Smooth muscle cell (in vitro differentiated cells): Measurements from ENCODE around the gene TEN1. TPM values are rescaled to one million over a fixed set of nuclear protein-coding genes. Genes with fewer than 3 reads are reported as not detected.

Experiments
- DNase-seq: peaks from one replicate; lab custom pipeline; 2025; ENCODE audit not compliant: unreplicated experiment; lab: John Stamatoyannopoulos, UW
- H2AFZ ChIP-seq: fragments of 200-600 bp; sonication (generic); 2 replicates; pipeline ENCODE4 v1.6.0; 2016; ENCODE audit warnings: antibody characterized with exemption, low read depth, mild to moderate bottlenecking
- H3F3A ChIP-seq: fragments of 200-600 bp; sonication (generic); 2 replicates; pipeline ENCODE4 v1.6.0; 2017; ENCODE audit warnings: antibody characterized with exemption, low read depth
- H3K27ac ChIP-seq: fragments of 200-600 bp; sonication (generic); 2 replicates; pipeline ENCODE4 v1.5.1; 2016; ENCODE audit warnings: low read depth, mild to moderate bottlenecking
- H3K27me3 ChIP-seq: fragments of 200-600 bp; sonication (generic); 2 replicates; pipeline ENCODE4 v1.6.1; 2016; ENCODE audit warnings: low read depth, mild to moderate bottlenecking
- H3K36me3 ChIP-seq: fragments of 200-600 bp; sonication (generic); 2 replicates; pipeline ENCODE4 v1.5.1; 2016; ENCODE audit warnings: low read depth
- H3K4me1 ChIP-seq: fragments of 200-600 bp; sonication (generic); 2 replicates; pipeline ENCODE4 v1.5.1; 2016; ENCODE audit warnings: low read depth
- H3K4me2 ChIP-seq: fragments of 200-600 bp; sonication (generic); 2 replicates; pipeline ENCODE4 v1.6.0; 2016; ENCODE audit warnings: mild to moderate bottlenecking
- H3K4me3 ChIP-seq: fragments of 200-600 bp; sonication (generic); 2 replicates; pipeline ENCODE4 v1.5.1; 2016; ENCODE audit warnings: mild to moderate bottlenecking
- H3K79me2 ChIP-seq: fragments of 200-600 bp; sonication (generic); 2 replicates; pipeline ENCODE4 v1.6.0; 2016; ENCODE audit warnings: low read depth, mild to moderate bottlenecking
- H3K9ac ChIP-seq: fragments of 200-600 bp; sonication (generic); 2 replicates; pipeline ENCODE4 v1.6.0; 2016; ENCODE audit warnings: low read depth
- H3K9me3 ChIP-seq: fragments of 200-600 bp; sonication (generic); replicated peaks from 2 replicates; pipeline ENCODE4 v1.5.1; 2016; ENCODE audit warnings: low read depth
- H4K20me1 ChIP-seq: fragments of 200-600 bp; sonication (generic); 2 replicates; pipeline ENCODE4 v1.6.0; 2016; ENCODE audit warnings: low read depth
- WGBS: methylation state at CpG from one replicate; pipeline ENCODE4 v1.1.7; 2016; ENCODE audit warnings: low lambda C conversion rate; 5-methylcytosine and 5-hydroxymethylcytosine counted together
- polyA plus RNA-seq: library from polyadenylated mRNA; unstranded; fragments of >200 nt; fragmentation: Nextera tagmentation; extraction: Ambion mirVana; gene quantifications from 2 replicates; pipeline ENCODE4 v1.2.1, GENCODE V29; 2016
- total RNA-seq: library from RNA; depleted of rRNA; stranded (reverse); fragments of >200 nt; gene quantifications from 2 replicates; pipeline ENCODE4 v1.2.3, GENCODE V29; 2014
- TF ChIP-seq, protein P1 (sequence below): fragments of 200-600 bp; sonication (generic); IDR thresholded peaks from 2 replicates; pipeline ENCODE4 v1.5.1; 2017; ENCODE audit warnings: borderline replicate concordance, mild to moderate bottlenecking, antibody characterized with exemption; ENCODE audit not compliant: insufficient read depth, poor library complexity, severe bottlenecking

TEN1 gene
- total and polyA plus RNA-seq, 2 experiments from 2014 or later = 15.5 to 19.2 TPM

DNA sequence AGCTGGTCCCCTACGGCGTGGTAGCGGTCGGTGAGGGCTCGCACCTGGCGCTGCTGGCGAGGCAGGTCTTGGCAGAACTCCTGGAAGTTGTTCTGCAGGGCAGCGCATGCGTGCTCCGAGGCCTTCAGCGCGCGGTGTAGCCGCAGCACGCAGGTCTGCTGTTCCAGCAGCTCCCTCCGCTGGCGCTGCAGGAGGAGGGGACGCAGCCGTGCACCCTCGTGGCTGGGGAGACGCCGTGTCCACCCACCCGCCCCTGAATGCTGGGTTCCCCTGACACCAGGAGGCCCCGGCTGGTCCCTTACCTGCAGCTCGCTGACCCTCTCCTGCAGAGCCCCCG lies 35.9 kb downstream of the TEN1 start:
- TF ChIP-seq, protein P1, sequence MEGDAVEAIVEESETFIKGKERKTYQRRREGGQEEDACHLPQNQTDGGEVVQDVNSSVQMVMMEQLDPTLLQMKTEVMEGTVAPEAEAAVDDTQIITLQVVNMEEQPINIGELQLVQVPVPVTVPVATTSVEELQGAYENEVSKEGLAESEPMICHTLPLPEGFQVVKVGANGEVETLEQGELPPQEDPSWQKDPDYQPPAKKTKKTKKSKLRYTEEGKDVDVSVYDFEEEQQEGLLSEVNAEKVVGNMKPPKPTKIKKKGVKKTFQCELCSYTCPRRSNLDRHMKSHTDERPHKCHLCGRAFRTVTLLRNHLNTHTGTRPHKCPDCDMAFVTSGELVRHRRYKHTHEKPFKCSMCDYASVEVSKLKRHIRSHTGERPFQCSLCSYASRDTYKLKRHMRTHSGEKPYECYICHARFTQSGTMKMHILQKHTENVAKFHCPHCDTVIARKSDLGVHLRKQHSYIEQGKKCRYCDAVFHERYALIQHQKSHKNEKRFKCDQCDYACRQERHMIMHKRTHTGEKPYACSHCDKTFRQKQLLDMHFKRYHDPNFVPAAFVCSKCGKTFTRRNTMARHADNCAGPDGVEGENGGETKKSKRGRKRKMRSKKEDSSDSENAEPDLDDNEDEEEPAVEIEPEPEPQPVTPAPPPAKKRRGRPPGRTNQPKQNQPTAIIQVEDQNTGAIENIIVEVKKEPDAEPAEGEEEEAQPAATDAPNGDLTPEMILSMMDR = no peak
- no peaks in the 10 kb centered on the region for H4K20me1 ChIP-seq
- H3K4me3 ChIP-seq = no peak overlapping the region
- no peaks in the 10 kb centered on the region for H3K4me1 ChIP-seq
- no peak for DNase-seq
- no peaks in the 10 kb centered on the region for H3K36me3 ChIP-seq
- no peak overlapping the region for H3K9ac ChIP-seq
- no peaks in the 10 kb centered on the region for H3K9me3 ChIP-seq
- no peaks in the 10 kb centered on the region for H3K79me2 ChIP-seq
- 89% methylated on average over 25 of the region's 26 CpGs for WGBS
- no peak overlapping the region for H3K4me2 ChIP-seq
- H3K27ac ChIP-seq = no peak overlapping the region
- no peak overlapping the region for H2AFZ ChIP-seq
- H3F3A ChIP-seq = no peaks in the 10 kb centered on the region
- H3K27me3 ChIP-seq = no peaks in the 10 kb centered on the region

GRCh38 chr17:76017481-76018339 lies 38.7 kb downstream of the TEN1 start:
- WGBS = 95% methylated on average over 21 of the region's 21 CpGs
- no peaks in the 10 kb centered on the region for H4K20me1 ChIP-seq
- H3K27ac ChIP-seq = no peak overlapping the region
- H3K27me3 ChIP-seq = no peaks in the 10 kb centered on the region
- no peak for DNase-seq
- no peaks in the 10 kb centered on the region for H3F3A ChIP-seq
- no peak overlapping the region for H3K4me2 ChIP-seq
- H2AFZ ChIP-seq = no peak overlapping the region
- no peaks in the 10 kb centered on the region for H3K4me1 ChIP-seq
- H3K4me3 ChIP-seq = no peak overlapping the region
- no peaks in the 10 kb centered on the region for H3K36me3 ChIP-seq
- no peak overlapping the region for H3K9ac ChIP-seq
- TF ChIP-seq, protein P1 = no peak
- H3K79me2 ChIP-seq = no peaks in the 10 kb centered on the region
- no peaks in the 10 kb centered on the region for H3K9me3 ChIP-seq

GRCh38 chr17:76018340-76018680 lies 39.3 kb downstream of the TEN1 start:
- Histone ChIP-seq H4K20me1 (no peaks in the 10 kb centered on the region), H3F3A (no peaks in the 10 kb centered on the region), H3K79me2 (no peaks in the 10 kb centered on the region), H3K4me2 (no peak overlapping the region), H3K4me1 (no peaks in the 10 kb centered on the region), H3K9ac (no peak overlapping the region), H3K27me3 (no peaks in the 10 kb centered on the region), H2AFZ (no peak overlapping the region), H3K9me3 (no peaks in the 10 kb centered on the region), H3K27ac (no peak overlapping the region), H3K36me3 (no peaks in the 10 kb centered on the region), H3K4me3 (no peak overlapping the region)
- DNase-seq = no peak
- TF ChIP-seq, protein P1 = no peak
- WGBS = 90% methylated on average over 11 of the region's 11 CpGs

GRCh38 chr17:76018801-76019200 lies 39.8 kb downstream of the TEN1 start:
- Histone ChIP-seq H3K27ac (no peak overlapping the region), H3K79me2 (no peaks in the 10 kb centered on the region), H3K9me3 (no peaks in the 10 kb centered on the region), H3K27me3 (no peaks in the 10 kb centered on the region), H3K9ac (no peak overlapping the region), H3K4me1 (no peaks in the 10 kb centered on the region), H3K4me3 (no peak overlapping the region), H3K36me3 (no peaks in the 10 kb centered on the region), H3F3A (no peaks in the 10 kb centered on the region), H2AFZ (no peak overlapping the region), H4K20me1 (no peaks in the 10 kb centered on the region), H3K4me2 (no peak overlapping the region)
- WGBS = 88% methylated on average over 10 of the region's 13 CpGs
- TF ChIP-seq, protein P1 = no peak
- DNase-seq = no peak
